ENCODE data around the gene PPP2R5E. TPM values are rescaled to one million over a fixed set of nuclear protein-coding genes. Genes with fewer than 3 reads are reported as not detected.
"Not testable (repeated sequence)": the region's sequence is repeated elsewhere in the genome, so short reads cannot be mapped to it uniquely, and the experiment has no call there.

PPP2R5E gene
- polyA plus RNA-seq, 3 donors, result 39.7 to 42.0 (median 42.0) TPM

GRCh38 chr14:63523735-63524426 is 19.3 kb downstream of the PPP2R5E start:
- DNase-seq (ENCODE audit: low read depth in 3 of 3, low spot score in 2 of 3), result no peak

DNA sequence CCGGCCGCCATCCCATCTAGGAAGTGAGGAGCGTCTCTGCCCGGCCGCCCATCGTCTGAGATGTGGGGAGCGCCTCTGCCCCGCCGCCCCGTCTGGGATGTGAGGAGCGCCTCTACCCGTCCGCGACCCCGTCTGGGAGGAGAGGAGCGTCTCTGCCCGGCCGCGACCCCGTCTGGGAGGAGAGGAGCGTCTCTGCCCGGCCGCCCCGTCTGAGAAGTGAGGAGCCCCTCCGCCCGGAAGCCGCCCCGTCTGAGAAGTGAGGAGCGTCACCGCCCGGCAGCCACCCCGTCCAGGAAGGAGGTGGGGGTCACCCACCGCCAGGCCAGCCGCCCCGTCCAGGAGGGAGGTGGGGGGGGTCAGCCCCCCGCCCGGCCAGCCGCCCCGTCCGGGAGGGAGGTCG is 20.7 kb downstream of the PPP2R5E start:
- DNase-seq (ENCODE audit: low read depth in 3 of 3, low spot score in 2 of 3), result not testable (repeated sequence)

- DNase-seq (ENCODE audit: low read depth in 3 of 3, low spot score in 2 of 3), result no peak
Measured at GRCh38 chr14:63517354-63517753, 25.8 kb downstream of the PPP2R5E start.

GRCh38 chr14:63515240-63515639 is 27.9 kb downstream of the PPP2R5E start:
- no peak for DNase-seq (ENCODE audit: low read depth in 3 of 3, low spot score in 2 of 3)

DNA sequence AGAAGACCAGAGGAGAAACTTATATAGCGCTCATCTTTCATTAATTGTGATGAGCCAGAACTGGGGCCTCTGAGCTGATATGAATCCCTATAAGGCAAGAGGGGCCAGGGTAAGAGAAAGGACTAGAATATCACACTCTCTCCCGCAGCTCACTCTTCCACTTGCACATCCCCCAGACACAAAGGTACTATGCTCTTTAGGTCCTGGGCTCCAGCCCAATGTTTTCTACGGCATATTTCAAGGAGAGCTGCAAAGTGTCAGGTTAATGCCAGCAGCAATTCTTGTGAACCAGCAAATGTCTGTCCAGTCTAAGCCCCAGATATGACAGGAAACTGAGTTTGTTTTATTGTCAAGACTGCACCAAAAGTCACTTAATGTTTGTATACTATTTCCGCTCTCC is 29.4 kb downstream of the PPP2R5E start:
- DNase-seq (ENCODE audit: low read depth in 3 of 3, low spot score in 2 of 3), result no peak

DNA sequence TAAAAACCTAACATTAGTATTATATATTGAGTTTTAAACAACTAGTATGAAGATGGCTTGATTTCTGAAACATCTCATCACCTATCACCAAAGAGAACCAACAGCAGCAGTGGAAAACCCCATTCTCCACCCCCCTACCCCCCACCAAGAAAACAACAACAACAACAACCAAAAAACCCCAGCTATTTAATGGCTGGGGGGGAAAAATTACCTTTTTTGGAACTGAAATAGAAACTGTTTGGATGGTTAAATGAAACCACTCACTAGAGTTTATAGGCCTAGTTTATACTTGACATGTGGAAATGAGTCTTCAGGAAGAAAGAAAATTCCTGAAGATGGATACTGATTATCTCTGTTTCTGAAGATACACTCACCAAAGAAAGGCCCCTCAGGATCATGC is 30.3 kb downstream of the PPP2R5E start:
- no peak for DNase-seq (ENCODE audit: low read depth in 3 of 3, low spot score in 2 of 3)

DNA sequence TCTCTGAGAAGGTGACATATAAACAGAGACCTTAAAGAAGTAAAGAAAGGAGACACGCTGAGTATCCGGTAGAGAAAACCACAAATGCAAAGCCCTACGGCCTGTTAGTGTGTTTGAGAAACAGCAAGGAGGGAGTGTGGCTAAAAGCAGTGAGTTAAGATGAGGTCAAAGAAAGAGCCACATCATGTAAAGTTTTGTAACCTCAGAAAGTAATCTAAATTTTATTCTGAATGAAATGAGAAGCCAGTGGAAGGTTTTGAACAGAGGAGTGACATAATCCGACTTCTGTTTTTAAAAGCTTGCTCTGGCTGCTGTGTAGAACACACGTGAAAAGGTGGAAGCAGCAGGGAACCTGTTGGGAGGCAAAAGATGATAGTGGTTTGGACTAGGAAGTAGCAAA is 32.6 kb downstream of the PPP2R5E start:
- no peak for DNase-seq (ENCODE audit: low read depth in 3 of 3, low spot score in 2 of 3)

DNA sequence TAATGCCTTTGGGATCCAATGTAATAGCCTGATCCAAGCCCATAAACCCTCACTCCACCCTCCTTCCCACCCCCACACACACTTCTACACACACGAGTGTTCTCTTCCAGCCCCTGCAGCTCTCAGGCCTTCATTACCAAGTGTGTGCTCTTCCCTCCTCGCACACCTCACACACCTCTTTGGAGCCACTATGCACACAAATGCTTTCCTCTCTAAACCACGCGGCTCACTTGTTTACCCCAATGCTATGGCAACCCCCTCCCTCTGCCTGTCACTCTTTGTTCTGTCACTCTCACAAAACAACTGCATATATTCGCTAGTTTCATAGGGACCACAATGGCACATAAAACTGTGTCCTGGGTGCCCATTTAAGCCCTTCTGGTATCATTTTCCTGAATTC is 35.1 kb downstream of the PPP2R5E start:
- DNase-seq (ENCODE audit: low read depth in 3 of 3, low spot score in 2 of 3), result no peak

DNA sequence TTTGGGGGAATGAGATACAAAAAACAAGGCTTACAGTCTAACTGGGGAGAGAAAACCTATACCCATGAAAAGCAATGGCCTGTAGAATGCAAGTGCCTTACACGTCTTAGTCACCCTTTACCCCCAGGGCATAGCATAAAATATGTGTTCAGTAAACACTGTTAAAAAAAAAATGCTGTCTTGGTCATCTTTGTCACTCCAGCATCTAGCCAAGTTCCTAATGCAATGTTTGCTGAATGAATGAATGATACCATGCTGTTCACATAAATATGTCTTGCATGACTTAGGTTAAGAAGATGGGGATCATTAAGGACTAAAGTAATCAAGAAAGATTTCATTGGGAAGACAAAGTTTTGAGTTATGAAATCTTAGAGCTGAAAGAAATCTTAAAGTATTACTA is 38.5 kb downstream of the PPP2R5E start:
- DNase-seq (ENCODE audit: low read depth in 3 of 3, low spot score in 2 of 3), result no peak

- DNase-seq (ENCODE audit: low read depth in 3 of 3, low spot score in 2 of 3), result no peak
Measured at GRCh38 chr14:63501429-63501828, 41.7 kb downstream of the PPP2R5E start.

GRCh38 chr14:63499701-63500250 is 43.4 kb downstream of the PPP2R5E start:
- no peak for DNase-seq (ENCODE audit: low read depth in 3 of 3, low spot score in 2 of 3)

DNA sequence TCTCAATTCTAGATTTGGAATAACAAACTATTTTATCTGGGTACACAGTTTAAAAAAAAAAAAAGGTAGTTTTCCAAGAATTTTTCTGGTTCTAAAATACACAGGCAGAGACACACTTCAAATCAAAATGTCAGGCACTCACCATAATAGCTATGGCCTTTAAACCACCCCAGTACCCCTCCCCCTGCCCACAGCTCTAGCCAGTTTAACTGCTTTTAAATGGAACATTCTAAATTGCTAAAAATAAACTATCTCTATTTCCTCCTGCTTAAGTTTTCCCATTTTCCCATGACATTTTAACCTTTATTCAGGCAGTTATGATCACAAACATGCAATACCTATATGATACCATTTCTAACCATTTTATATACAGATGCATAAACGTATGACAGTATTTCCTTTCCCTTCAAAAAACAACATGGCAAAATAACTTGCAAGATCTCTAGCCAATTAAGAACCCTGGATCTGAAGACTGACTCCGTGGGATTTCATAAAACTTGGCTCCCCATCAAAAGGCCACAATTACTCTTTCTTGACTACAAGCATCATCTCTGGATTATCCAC is 46.3 kb downstream of the PPP2R5E start:
- no peak for DNase-seq (ENCODE audit: low read depth in 3 of 3, low spot score in 2 of 3)

DNA sequence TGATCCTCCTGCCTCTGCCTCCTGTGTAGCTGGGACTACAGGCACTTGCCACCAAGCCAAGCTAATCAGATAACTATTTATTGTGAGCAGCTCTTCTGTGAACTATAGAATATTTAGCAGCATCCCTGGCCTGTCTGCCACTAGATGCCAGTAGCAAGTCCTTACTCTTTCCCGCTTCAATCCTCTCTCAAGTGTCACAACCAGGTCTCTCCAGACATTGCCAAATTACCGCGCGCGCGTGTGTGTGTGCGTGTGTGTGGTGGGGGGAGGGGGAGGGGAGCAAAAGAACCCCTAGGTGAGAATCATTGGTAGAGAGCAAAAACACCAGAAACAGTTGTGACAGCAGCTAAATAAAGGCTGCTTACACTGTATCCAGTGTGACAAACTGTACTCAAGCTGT is 49.9 kb downstream of the PPP2R5E start:
- DNase-seq (ENCODE audit: low read depth in 3 of 3, low spot score in 2 of 3), result no peak

- no peak for DNase-seq (ENCODE audit: low read depth in 3 of 3, low spot score in 2 of 3)
Measured at GRCh38 chr14:63492391-63492790, 50.8 kb downstream of the PPP2R5E start.

DNA sequence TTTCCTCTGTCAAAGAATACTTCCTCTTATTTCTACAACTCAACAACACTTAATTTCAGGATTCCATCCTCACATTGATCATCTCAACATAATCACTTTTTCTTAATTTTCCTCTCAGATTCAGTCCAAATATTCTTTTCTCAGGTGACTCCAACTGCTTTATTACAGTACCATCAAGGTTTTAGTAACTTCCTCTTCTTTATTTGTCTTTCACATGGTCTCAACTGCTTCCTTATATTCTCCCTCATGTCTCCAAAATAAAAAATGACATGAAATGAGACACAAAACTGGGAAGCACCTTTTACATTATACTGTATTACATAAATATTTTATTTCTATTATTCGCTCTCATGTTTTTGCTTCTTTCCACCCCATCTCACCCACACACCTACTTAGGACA is 55.5 kb downstream of the PPP2R5E start:
- no peak for DNase-seq (ENCODE audit: low read depth in 3 of 3, low spot score in 2 of 3)

- no peak for DNase-seq (ENCODE audit: low read depth in 3 of 3, low spot score in 2 of 3)
Measured at GRCh38 chr14:63486738-63487137, 56.4 kb downstream of the PPP2R5E start.

DNA sequence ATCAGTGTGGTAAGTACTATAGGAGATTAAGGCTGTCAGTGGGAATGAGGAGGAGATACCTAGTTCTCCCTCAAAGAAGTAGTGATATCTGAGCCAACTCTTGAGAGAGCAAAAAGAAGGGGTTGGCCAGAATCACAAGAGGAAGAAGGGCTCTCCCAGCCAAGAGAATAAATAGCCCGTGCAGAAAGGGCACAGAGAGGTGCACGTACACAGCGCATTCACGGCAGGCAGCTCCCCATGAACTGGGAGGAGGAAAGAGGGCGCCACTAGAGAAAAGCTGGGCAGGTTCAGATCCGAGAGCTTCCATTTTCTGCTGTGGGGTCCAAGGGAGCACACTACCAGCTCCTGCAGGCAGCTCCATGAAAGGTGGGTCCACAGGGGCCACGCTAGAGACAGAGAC is 59.9 kb downstream of the PPP2R5E start:
- DNase-seq (ENCODE audit: low read depth in 3 of 3, low spot score in 2 of 3), result no peak

DNA sequence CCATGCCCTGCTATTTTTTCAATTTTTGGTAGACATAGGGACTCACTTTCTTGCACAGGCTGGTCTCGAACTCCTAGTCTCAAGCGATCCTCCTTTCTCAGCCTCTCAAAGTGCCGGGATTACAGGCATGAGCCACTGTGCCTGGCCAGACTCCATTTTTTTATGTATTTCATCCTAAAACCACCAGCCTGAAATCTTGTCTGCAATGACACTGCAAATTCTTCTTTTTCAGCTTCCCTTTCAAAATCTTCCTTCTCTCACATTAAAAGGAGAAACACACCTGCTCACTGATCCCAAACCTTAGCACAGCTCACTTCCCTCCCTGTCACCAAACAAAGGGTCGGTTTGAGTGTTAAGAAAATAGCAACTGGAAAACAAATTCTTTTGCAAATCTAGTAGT is 62.6 kb downstream of the PPP2R5E start:
- DNase-seq (ENCODE audit: low read depth in 3 of 3, low spot score in 2 of 3), result no peak

GRCh38 chr14:63478437-63478852 is 64.7 kb downstream of the PPP2R5E start:
- DNase-seq (ENCODE audit: low read depth in 3 of 3, low spot score in 2 of 3), result no peak

DNA sequence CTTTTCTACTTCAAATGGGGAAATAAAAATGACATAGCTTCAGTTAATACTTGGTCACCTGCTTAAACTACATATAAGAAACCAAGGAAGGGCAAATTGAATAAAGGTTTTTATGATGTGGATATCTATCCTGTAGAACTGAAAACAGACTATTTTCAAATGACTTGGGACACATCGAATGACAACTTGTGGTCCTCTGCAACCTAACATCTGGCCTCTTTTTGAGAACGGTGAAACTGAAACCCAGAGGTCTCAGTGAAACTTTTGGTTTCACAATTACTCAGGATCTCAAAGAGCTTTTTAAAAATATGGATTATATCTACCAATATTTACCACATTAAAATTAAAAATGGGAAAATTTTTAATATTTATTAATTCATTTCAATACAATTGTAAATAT is 65.2 kb downstream of the PPP2R5E start:
- no peak for DNase-seq (ENCODE audit: low read depth in 3 of 3, low spot score in 2 of 3)

- DNase-seq (ENCODE audit: low read depth in 3 of 3, low spot score in 2 of 3), result no peak
Measured at GRCh38 chr14:63477556-63477955, 65.6 kb downstream of the PPP2R5E start.

DNA sequence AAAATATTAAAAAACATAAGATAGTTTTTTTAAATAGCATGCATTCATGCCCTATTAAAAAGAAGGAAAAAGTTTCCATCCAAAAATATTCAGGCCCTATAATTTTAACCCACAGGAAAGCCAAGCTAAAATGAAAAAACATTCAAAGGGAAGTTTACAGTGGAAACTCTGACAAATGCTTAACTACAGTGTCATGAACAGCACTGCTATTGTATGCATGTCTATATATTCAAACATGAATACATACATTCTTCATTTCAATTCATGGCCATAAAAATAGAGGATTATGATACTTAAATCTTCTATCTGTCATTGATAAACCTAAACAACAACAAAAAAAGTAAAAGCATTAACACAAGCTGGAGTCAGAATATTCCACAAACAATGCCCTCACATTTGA is 67.4 kb downstream of the PPP2R5E start:
- no peak for DNase-seq (ENCODE audit: low read depth in 3 of 3, low spot score in 2 of 3)

Measured in right renal cortex interstitium (tissue), 3 donors.